Mesendoderm (in vitro differentiated cells): ENCODE measurements around the gene GLCE.

Experiments used
- DNase-seq: peaks from one replicate; pipeline ENCODE4 v3.0.0; 2013
- H2AK5ac ChIP-seq: 2 replicates; pipeline ENCODE4 v1.6.1; 2013; ENCODE audit warnings: low read length, inconsistent platforms
- H2BK120ac ChIP-seq: 2 replicates; pipeline ENCODE4 v1.6.1; 2013; ENCODE audit warnings: low read depth, mild to moderate bottlenecking, low read length, moderate library complexity, mixed read lengths
- H2BK15ac ChIP-seq: replicated peaks from 2 replicates; pipeline ENCODE4 v1.6.1; 2013; ENCODE audit warnings: low read depth, mild to moderate bottlenecking, moderate library complexity
- H2BK5ac ChIP-seq: 2 replicates; pipeline ENCODE4 v1.6.1; 2013; ENCODE audit warnings: low read length, inconsistent platforms
- H3K18ac ChIP-seq: 2 replicates; pipeline ENCODE4 v1.6.1; 2013; ENCODE audit warnings: mild to moderate bottlenecking, low read length, mixed read lengths
- H3K23ac ChIP-seq: one replicate; pipeline ENCODE4 v1.6.1; 2013; ENCODE audit warnings: low read length
- H3K27ac ChIP-seq: 2 replicates; pipeline ENCODE4 v1.5.1; 2013; ENCODE audit warnings: low read depth, mild to moderate bottlenecking, inconsistent platforms, low read length, moderate library complexity
- H3K27me3 ChIP-seq: 2 replicates; pipeline ENCODE4 v1.6.1; 2013; ENCODE audit warnings: low read length, control low read depth, mild to moderate bottlenecking, inconsistent platforms; ENCODE audit not compliant: insufficient read depth, poor library complexity
- H3K36me3 ChIP-seq: 2 replicates; pipeline ENCODE4 v1.6.1; 2013; ENCODE audit warnings: low read length, inconsistent platforms; ENCODE audit not compliant: control insufficient read depth, insufficient read depth
- H3K4ac ChIP-seq: one replicate; pipeline ENCODE4 v1.6.1; 2013; ENCODE audit warnings: low read depth, mild to moderate bottlenecking, low read length, moderate library complexity
- H3K4me1 ChIP-seq: 2 replicates; pipeline ENCODE4 v1.6.1; 2013; ENCODE audit warnings: low read depth, low read length, inconsistent platforms; ENCODE audit not compliant: control insufficient read depth
- H3K4me2 ChIP-seq: 2 replicates; pipeline ENCODE4 v1.6.1; 2013; ENCODE audit warnings: low read length
- H3K4me3 ChIP-seq: 2 replicates; pipeline ENCODE4 v1.5.1; 2013; ENCODE audit warnings: mild to moderate bottlenecking, low read length
- H3K56ac ChIP-seq: one replicate; pipeline ENCODE4 v1.6.1; 2013; ENCODE audit warnings: low read length
- H3K79me1 ChIP-seq: 2 replicates; pipeline ENCODE4 v1.6.1; 2013; ENCODE audit warnings: low read length, inconsistent platforms
- H3K79me2 ChIP-seq: 2 replicates; pipeline ENCODE4 v1.6.1; 2013; ENCODE audit warnings: mild to moderate bottlenecking, low read length; ENCODE audit not compliant: control insufficient read depth, insufficient read depth
- H3K9ac ChIP-seq: 2 replicates; pipeline ENCODE4 v1.6.1; 2013; ENCODE audit warnings: low read length, inconsistent platforms
- H4K5ac ChIP-seq: one replicate; pipeline ENCODE4 v1.6.1; 2013; ENCODE audit warnings: low read length
- H4K8ac ChIP-seq: one replicate; pipeline ENCODE4 v1.6.1; 2013; ENCODE audit warnings: low read depth, mild to moderate bottlenecking, control low read depth, low read length, moderate library complexity
- WGBS: extraction: QIAGEN DNeasy Blood & Tissue Kit; methylation state at CpG from one replicate; pipeline ENCODE4 v1.1.7; 2013; ENCODE audit warnings: low lambda C conversion rate, missing lambda C conversion rate; ENCODE audit not compliant: insufficient coverage; ENCODE audit errors: extremely low coverage; 5-methylcytosine and 5-hydroxymethylcytosine counted together

The GLCE gene

GRCh38 chr15:69140306-69140705 is 20.1 kb upstream of the GLCE start:
- H4K8ac ChIP-seq = no peak overlapping the region
- no peak for DNase-seq
- no peak overlapping the region for H3K27ac ChIP-seq
- no peak overlapping the region for H3K4ac ChIP-seq
- no peaks in the 10 kb centered on the region for H3K79me1 ChIP-seq
- H3K27me3 ChIP-seq = no peaks in the 10 kb centered on the region
- no peak overlapping the region for H3K18ac ChIP-seq
- no peaks in the 10 kb centered on the region for H3K36me3 ChIP-seq
- no CpG with 5 or more reads among the region's 13 CpGs for WGBS
- H3K4me3 ChIP-seq = no peak overlapping the region
- no peak overlapping the region for H3K4me2 ChIP-seq
- H2BK120ac ChIP-seq = no peak overlapping the region
- no peaks in the 10 kb centered on the region for H3K79me2 ChIP-seq
- H3K23ac ChIP-seq = no peak overlapping the region
- H4K5ac ChIP-seq = no peak overlapping the region
- H2AK5ac ChIP-seq = no peak overlapping the region
- no peak overlapping the region for H3K56ac ChIP-seq
- H2BK15ac ChIP-seq = no peak overlapping the region
- H2BK5ac ChIP-seq = no peak overlapping the region
- H3K9ac ChIP-seq = no peak overlapping the region
- H3K4me1 ChIP-seq = no peaks in the 10 kb centered on the region

- DNase-seq = no peak
- H3K27me3 ChIP-seq = no peaks in the 10 kb centered on the region
- no peaks in the 10 kb centered on the region for H3K4me1 ChIP-seq
- no peak overlapping the region for H3K56ac ChIP-seq
- no peak overlapping the region for H2BK5ac ChIP-seq
- H3K23ac ChIP-seq = no peak overlapping the region
- no peak overlapping the region for H4K8ac ChIP-seq
- H4K5ac ChIP-seq = no peak overlapping the region
- H3K36me3 ChIP-seq = no peaks in the 10 kb centered on the region
- H3K4ac ChIP-seq = no peak overlapping the region
- no peaks in the 10 kb centered on the region for H3K79me2 ChIP-seq
- H3K4me3 ChIP-seq = no peak overlapping the region
- no peak overlapping the region for H2BK120ac ChIP-seq
- no peak overlapping the region for H3K27ac ChIP-seq
- H3K18ac ChIP-seq = no peak overlapping the region
- WGBS = no CpG with 5 or more reads among the region's 3 CpGs
- no peak overlapping the region for H3K9ac ChIP-seq
- H2BK15ac ChIP-seq = no peak overlapping the region
- no peak overlapping the region for H3K4me2 ChIP-seq
- H3K79me1 ChIP-seq = no peaks in the 10 kb centered on the region
- no peak overlapping the region for H2AK5ac ChIP-seq
Measured at GRCh38 chr15:69141286-69141701, 19.1 kb upstream of the GLCE start.

- no peak overlapping the region for H3K18ac ChIP-seq
- H3K27me3 ChIP-seq = no peaks in the 10 kb centered on the region
- no peak overlapping the region for H2AK5ac ChIP-seq
- H2BK15ac ChIP-seq = no peak overlapping the region
- no peaks in the 10 kb centered on the region for H3K36me3 ChIP-seq
- WGBS = no CpG with 5 or more reads among the region's 1 CpG
- no peaks in the 10 kb centered on the region for H3K4me1 ChIP-seq
- H3K23ac ChIP-seq = no peak overlapping the region
- H3K56ac ChIP-seq = no peak overlapping the region
- DNase-seq = no peak
- H3K4me2 ChIP-seq = no peak overlapping the region
- no peak overlapping the region for H2BK120ac ChIP-seq
- H3K9ac ChIP-seq = no peak overlapping the region
- no peak overlapping the region for H2BK5ac ChIP-seq
- H4K5ac ChIP-seq = no peak overlapping the region
- no peak overlapping the region for H3K4me3 ChIP-seq
- no peak overlapping the region for H3K27ac ChIP-seq
- H4K8ac ChIP-seq = no peak overlapping the region
- no peak overlapping the region for H3K4ac ChIP-seq
- H3K79me2 ChIP-seq = no peaks in the 10 kb centered on the region
- no peaks in the 10 kb centered on the region for H3K79me1 ChIP-seq
Measured at GRCh38 chr15:69141833-69142232, 18.6 kb upstream of the GLCE start.

GRCh38 chr15:69143756-69144436 is 16.5 kb upstream of the GLCE start:
- H3K27ac ChIP-seq = no peak overlapping the region

GRCh38 chr15:69144530-69144929 is 15.9 kb upstream of the GLCE start:
- Histone ChIP-seq H3K4me2 (no peak overlapping the region), H4K5ac (no peak overlapping the region), H3K79me1 (no peaks in the 10 kb centered on the region), H3K4me1 (no peaks in the 10 kb centered on the region), H2BK5ac (no peak overlapping the region), H3K4me3 (no peak overlapping the region), H2AK5ac (no peak overlapping the region), H3K4ac (no peak overlapping the region), H3K36me3 (no peaks in the 10 kb centered on the region), H3K56ac (no peak overlapping the region), H2BK15ac (no peak overlapping the region), H4K8ac (no peak overlapping the region), H3K23ac (no peak overlapping the region), H3K18ac (no peak overlapping the region), H3K79me2 (no peaks in the 10 kb centered on the region), H2BK120ac (no peak overlapping the region), H3K9ac (no peak overlapping the region), H3K27ac (no peak overlapping the region), H3K27me3 (no peaks in the 10 kb centered on the region)
- no peak for DNase-seq
- WGBS = no CpG with 5 or more reads among the region's 5 CpGs

More at GRCh38 chr15:69143756-69144436, 16.5 kb upstream of the GLCE start:
- no peak overlapping the region for H3K9ac ChIP-seq
- no peaks in the 10 kb centered on the region for H3K79me1 ChIP-seq
- no peak overlapping the region for H3K4me3 ChIP-seq
- no peak overlapping the region for H3K4me2 ChIP-seq
- WGBS = no CpG with 5 or more reads among the region's 4 CpGs
- H2BK5ac ChIP-seq = no peak overlapping the region
- no peaks in the 10 kb centered on the region for H3K36me3 ChIP-seq
- no peak overlapping the region for H2BK15ac ChIP-seq
- no peaks in the 10 kb centered on the region for H3K27me3 ChIP-seq
- no peak overlapping the region for H3K4ac ChIP-seq
- no peak overlapping the region for H3K56ac ChIP-seq
- H3K4me1 ChIP-seq = no peaks in the 10 kb centered on the region
- no peak overlapping the region for H4K5ac ChIP-seq
- H2AK5ac ChIP-seq = no peak overlapping the region
- H3K79me2 ChIP-seq = no peaks in the 10 kb centered on the region
- DNase-seq = no peak
- H2BK120ac ChIP-seq = no peak overlapping the region
- no peak overlapping the region for H4K8ac ChIP-seq
- H3K18ac ChIP-seq = no peak overlapping the region
- no peak overlapping the region for H3K23ac ChIP-seq

- Histone ChIP-seq H3K79me1 (no peaks in the 10 kb centered on the region), H3K4me3 (no peak overlapping the region), H3K4ac (no peak overlapping the region), H3K18ac (no peak overlapping the region), H2BK5ac (no peak overlapping the region), H2BK15ac (no peak overlapping the region), H4K8ac (no peak overlapping the region), H3K27ac (no peak overlapping the region), H3K27me3 (no peaks in the 10 kb centered on the region), H3K79me2 (no peaks in the 10 kb centered on the region), H3K23ac (no peak overlapping the region), H3K4me1 (no peaks in the 10 kb centered on the region), H3K4me2 (no peak overlapping the region), H3K56ac (no peak overlapping the region), H3K9ac (no peak overlapping the region), H2BK120ac (no peak overlapping the region), H4K5ac (no peak overlapping the region), H2AK5ac (no peak overlapping the region), H3K36me3 (no peaks in the 10 kb centered on the region)
- WGBS = no CpG with 5 or more reads among the region's 1 CpG
- no peak for DNase-seq
Measured at GRCh38 chr15:69145149-69145693, 15.2 kb upstream of the GLCE start.
